GM06990 (cell line): ENCODE measurements around the gene CRYBB3.

Experiments
- DNase-seq: peaks from one replicate; pipeline ENCODE4 v3.0.0-alpha.2; 2011; ENCODE audit not compliant: insufficient read length; ENCODE audit errors: extremely low read depth
- H3K27me3 ChIP-seq: replicated peaks from 2 replicates; pipeline ENCODE4 v1.6.0; 2011; ENCODE audit warnings: low read length; ENCODE audit not compliant: control insufficient read depth, insufficient read depth
- H3K36me3 ChIP-seq: 2 replicates; pipeline ENCODE4 v1.5.1; 2011; ENCODE audit warnings: low read length; ENCODE audit not compliant: control insufficient read depth, insufficient read depth
- H3K4me3 ChIP-seq: replicated peaks from 2 replicates; pipeline ENCODE4 v1.5.1; 2011; ENCODE audit warnings: low read depth, mild to moderate bottlenecking, control low read depth, low read length
- TF ChIP-seq, protein P1 (sequence below): IDR thresholded peaks from 2 replicates; pipeline ENCODE4 v1.5.1; 2011; ENCODE audit warnings: low read length, control low read depth, mild to moderate bottlenecking, inconsistent platforms; ENCODE audit not compliant: insufficient read depth, poor library complexity, severe bottlenecking

Gene CRYBB3

GRCh38 chr22:25199731-25200520 is at the start of gene CRYBB3:
TSS of gene CRYBB3 (plus strand) at chr22:25199858. CDS start at chr22:25201397, 1,539 bp downstream.
- TF ChIP-seq, protein P1, sequence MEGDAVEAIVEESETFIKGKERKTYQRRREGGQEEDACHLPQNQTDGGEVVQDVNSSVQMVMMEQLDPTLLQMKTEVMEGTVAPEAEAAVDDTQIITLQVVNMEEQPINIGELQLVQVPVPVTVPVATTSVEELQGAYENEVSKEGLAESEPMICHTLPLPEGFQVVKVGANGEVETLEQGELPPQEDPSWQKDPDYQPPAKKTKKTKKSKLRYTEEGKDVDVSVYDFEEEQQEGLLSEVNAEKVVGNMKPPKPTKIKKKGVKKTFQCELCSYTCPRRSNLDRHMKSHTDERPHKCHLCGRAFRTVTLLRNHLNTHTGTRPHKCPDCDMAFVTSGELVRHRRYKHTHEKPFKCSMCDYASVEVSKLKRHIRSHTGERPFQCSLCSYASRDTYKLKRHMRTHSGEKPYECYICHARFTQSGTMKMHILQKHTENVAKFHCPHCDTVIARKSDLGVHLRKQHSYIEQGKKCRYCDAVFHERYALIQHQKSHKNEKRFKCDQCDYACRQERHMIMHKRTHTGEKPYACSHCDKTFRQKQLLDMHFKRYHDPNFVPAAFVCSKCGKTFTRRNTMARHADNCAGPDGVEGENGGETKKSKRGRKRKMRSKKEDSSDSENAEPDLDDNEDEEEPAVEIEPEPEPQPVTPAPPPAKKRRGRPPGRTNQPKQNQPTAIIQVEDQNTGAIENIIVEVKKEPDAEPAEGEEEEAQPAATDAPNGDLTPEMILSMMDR: no peak
- H3K27me3 ChIP-seq: no peaks in the 10 kb centered on the region; the same call in 1 of the 2 replicates
- H3K36me3 ChIP-seq: no peaks in the 10 kb centered on the region
- H3K4me3 ChIP-seq: no peak within 1 kb of the TSS
- no peak for DNase-seq

DNA sequence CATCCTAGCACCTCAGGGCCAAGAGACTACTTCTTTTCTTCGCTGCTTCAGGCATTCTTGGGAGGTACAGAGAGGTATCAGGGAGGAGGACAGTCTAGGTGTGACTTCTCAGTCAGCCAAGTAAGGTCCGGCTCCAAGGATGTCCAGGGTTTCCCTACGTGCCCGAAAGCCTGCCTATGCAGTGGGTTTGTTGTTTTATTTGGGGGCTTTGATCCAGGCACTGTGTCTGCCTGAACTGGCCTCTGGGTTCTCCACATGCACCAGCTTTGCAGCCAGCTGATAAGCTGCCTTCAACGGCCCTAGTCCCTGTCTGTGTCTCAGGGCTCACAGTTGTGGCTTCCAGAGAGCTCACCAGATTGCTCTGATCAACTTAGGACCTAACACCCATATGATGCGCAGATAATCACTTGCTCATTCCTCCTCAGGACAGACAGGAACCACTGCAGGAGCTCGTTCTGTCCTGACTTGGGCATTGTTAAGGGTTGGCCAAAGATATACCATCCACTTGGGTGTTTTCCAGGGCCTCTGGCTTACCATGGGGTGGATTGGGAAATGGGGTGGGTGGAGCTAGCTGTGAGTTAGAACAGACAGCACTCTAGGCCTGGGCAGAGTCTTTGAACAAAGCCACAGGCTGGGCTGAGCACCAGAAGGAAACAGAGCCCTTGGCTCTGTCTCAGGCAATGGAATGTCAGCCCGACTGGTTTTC is 45.5 kb upstream of the CRYBB3 start:
- H3K4me3 ChIP-seq: no peak overlapping the region
- no peak for DNase-seq
- no peaks in the 10 kb centered on the region for H3K36me3 ChIP-seq
- H3K27me3 ChIP-seq: no peaks in the 10 kb centered on the region; the same call in 1 of the 2 replicates
- TF ChIP-seq, protein P1: no peak

- TF ChIP-seq, protein P1: no peak
- DNase-seq: no peak
- Histone ChIP-seq H3K36me3 (no peaks in the 10 kb centered on the region), H3K4me3 (no peak overlapping the region), H3K27me3 (no peaks in the 10 kb centered on the region; the same call in 1 of the 2 replicates)
These were observed 45.0 kb upstream of the CRYBB3 start for GRCh38 chr22:25154667-25154999.

- no peaks in the 10 kb centered on the region; the same call in 1 of the 2 replicates for H3K27me3 ChIP-seq
- no peaks in the 10 kb centered on the region for H3K36me3 ChIP-seq
- no peak overlapping the region for H3K4me3 ChIP-seq
- TF ChIP-seq, protein P1: no peak
- no peak for DNase-seq
These were observed 42.9 kb upstream of the CRYBB3 start for GRCh38 chr22:25156736-25157135.

GRCh38 chr22:25159028-25159427 is 40.6 kb upstream of the CRYBB3 start:
- Histone ChIP-seq H3K27me3 (no peaks in the 10 kb centered on the region; the same call in 1 of the 2 replicates), H3K36me3 (no peaks in the 10 kb centered on the region), H3K4me3 (no peak overlapping the region)
- no peak for DNase-seq
- TF ChIP-seq, protein P1: no peak
